K562 (cell line): Measurements from ENCODE around the gene RASSF7. TPM values are rescaled to one million over a fixed set of nuclear protein-coding genes. Genes with fewer than 3 reads are reported as not detected.

ENCODE experiments used
- HNRNPH1 ChIP-seq: fragments of 200-400 bp; formaldehyde crosslinking; optimal IDR thresholded peaks from 2 replicates; pipeline ENCODE3; 2017; ENCODE audit warnings: low read depth, mild to moderate bottlenecking, low read length, moderate library complexity
- NR2F6 ChIP-seq: fragments of 450-650 bp; formaldehyde crosslinking; IDR thresholded peaks from 2 replicates; pipeline ENCODE4 v1.4.0; 2020; ENCODE audit warnings: mild to moderate bottlenecking
- POLR2AphosphoS2 ChIP-seq: IDR thresholded peaks from 2 replicates; pipeline ENCODE4 v1.6.1; 2012; ENCODE audit warnings: low read length, improper control_type of control experiment
- RBBP5 ChIP-seq: fragments of 200-600 bp; sonication (generic); IDR thresholded peaks from 2 replicates; pipeline ENCODE4 v1.6.1; 2012; ENCODE audit warnings: borderline replicate concordance, mild to moderate bottlenecking, low read length, control low read depth, inconsistent platforms; ENCODE audit not compliant: insufficient read depth, poor library complexity, severe bottlenecking
- REST ChIP-seq, 2 experiments: fragments of 450-650 bp; formaldehyde crosslinking in 1 of 2; IDR thresholded peaks; 2 replicates each; pipeline versions ENCODE4 v1.4.0 to v1.6.1; 2014 to 2020; ENCODE audit warnings: mild to moderate bottlenecking in 2 of 2, borderline replicate concordance in 1 of 2, low read depth in 1 of 2
- TFAP4 ChIP-seq: sonication (generic); formaldehyde crosslinking; IDR thresholded peaks from 2 replicates; pipeline ENCODE4 v1.8.0; 2022; ENCODE audit warnings: missing genetic modification reagents, mild to moderate bottlenecking, moderate library complexity, borderline replicate concordance
- polyA plus RNA-seq, 8 experiments: library from polyadenylated mRNA; depleted of rRNA in 4 of 8; stranded (reverse) in 5 of 8; unstranded in 3 of 8; fragments of >200 nt; fragmentation: Nextera tagmentation in 2 of 8; fragmentation: Illumina TruSeq in 1 of 8; extraction: Ambion mirVana in 2 of 8; extraction: Trizol in 1 of 8; gene quantifications; 2 replicates each; pipeline versions ENCODE4 v1.2.1 to v1.2.3, GENCODE V29; 2011 to 2014; ENCODE audit warnings: inconsistent platforms in 1 of 8, missing spikeins in 1 of 8
- total RNA-seq, 7 experiments: library from RNA; depleted of rRNA in 6 of 7; stranded (reverse); fragments of >200 nt in 6 of 7; fragmentation: Illumina TruSeq in 2 of 7; extraction: Trizol in 2 of 7; gene quantifications; 2 replicates each; pipeline versions ENCODE4 v1.2.1 to v1.2.3, GENCODE V29; 2011 to 2021; ENCODE audit warnings: low replicate concordance in 1 of 7
- TF ChIP-seq, protein P1 (sequence below), 3 experiments: fragments of 200-800 bp in 1 of 3; sonication (Bioruptor generic) in 1 of 3; sonication (generic) in 1 of 3; formaldehyde crosslinking in 1 of 3; IDR thresholded peaks; 2 replicates each; pipeline versions ENCODE4 v1.6.1 to v1.8.0; 2016 to 2022; ENCODE audit warnings: mild to moderate bottlenecking in 2 of 3, missing compliant biosample characterization in 2 of 3, missing genetic modification characterization in 2 of 3, missing genetic modification reagents in 1 of 3
- TF ChIP-seq, protein P2 (sequence below), 2 experiments: fragments of 450-650 bp; IDR thresholded peaks; 2 replicates each; pipeline ENCODE4 v1.6.1; 2016
- TF ChIP-seq, protein P3 (sequence below): sonication (generic); formaldehyde crosslinking; IDR thresholded peaks from 2 replicates; pipeline ENCODE4 v1.9.0; 2022; ENCODE audit warnings: mild to moderate bottlenecking, missing genetic modification reagents

The RASSF7 gene
- total and polyA plus RNA-seq, 9 of the 15 experiments (the other 6 are each of a cell fraction or from before 2014, with no cell fraction given): 0.41 to 45.2 (median 18.6) TPM

- TF ChIP-seq, protein P1, sequence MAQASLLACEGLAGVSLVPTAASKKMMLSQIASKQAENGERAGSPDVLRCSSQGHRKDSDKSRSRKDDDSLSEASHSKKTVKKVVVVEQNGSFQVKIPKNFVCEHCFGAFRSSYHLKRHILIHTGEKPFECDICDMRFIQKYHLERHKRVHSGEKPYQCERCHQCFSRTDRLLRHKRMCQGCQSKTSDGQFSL (CRISPR knock-in tag; IDR thresholded peaks at IDR 0.05): peak; percentile 74
- TF ChIP-seq, protein P1 (tag; IDR thresholded peaks at IDR 0.05): no peak
- TF ChIP-seq HNRNPH1 (no peak), TFAP4 (CRISPR knock-in tag) (peak; percentile 57; the same call in 1 of the 2 replicates), POLR2AphosphoS2 (no peak), REST (IDR thresholded peaks at IDR 0.05; ENCODE audit: borderline replicate concordance) (no peak), REST (CRISPR knock-in tag; IDR thresholded peaks at IDR 0.05; ENCODE audit: low read depth) (peak; percentile 54; the same call in 1 of the 2 replicates), NR2F6 (no peak), RBBP5 (peak; percentile 90)
- TF ChIP-seq, protein P2, sequence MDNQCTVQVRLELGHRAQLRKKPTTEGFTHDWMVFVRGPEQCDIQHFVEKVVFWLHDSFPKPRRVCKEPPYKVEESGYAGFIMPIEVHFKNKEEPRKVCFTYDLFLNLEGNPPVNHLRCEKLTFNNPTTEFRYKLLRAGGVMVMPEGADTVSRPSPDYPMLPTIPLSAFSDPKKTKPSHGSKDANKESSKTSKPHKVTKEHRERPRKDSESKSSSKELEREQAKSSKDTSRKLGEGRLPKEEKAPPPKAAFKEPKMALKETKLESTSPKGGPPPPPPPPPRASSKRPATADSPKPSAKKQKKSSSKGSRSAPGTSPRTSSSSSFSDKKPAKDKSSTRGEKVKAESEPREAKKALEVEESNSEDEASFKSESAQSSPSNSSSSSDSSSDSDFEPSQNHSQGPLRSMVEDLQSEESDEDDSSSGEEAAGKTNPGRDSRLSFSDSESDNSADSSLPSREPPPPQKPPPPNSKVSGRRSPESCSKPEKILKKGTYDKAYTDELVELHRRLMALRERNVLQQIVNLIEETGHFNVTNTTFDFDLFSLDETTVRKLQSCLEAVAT (IDR thresholded peaks at IDR 0.05): 0 out of 4 replicates have a peak, but pooled peaks of 1 of the 2 experiments have one; percentile 25
- TF ChIP-seq, protein P3, sequence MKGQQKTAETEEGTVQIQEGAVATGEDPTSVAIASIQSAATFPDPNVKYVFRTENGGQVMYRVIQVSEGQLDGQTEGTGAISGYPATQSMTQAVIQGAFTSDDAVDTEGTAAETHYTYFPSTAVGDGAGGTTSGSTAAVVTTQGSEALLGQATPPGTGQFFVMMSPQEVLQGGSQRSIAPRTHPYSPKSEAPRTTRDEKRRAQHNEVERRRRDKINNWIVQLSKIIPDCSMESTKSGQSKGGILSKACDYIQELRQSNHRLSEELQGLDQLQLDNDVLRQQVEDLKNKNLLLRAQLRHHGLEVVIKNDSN (CRISPR knock-in tag): no peak; the same call in 1 of the 2 replicates
Observed at GRCh38 chr11:560305-561147, at the start of gene RASSF7, which contains the start of gene LMNTD2 (continued).
